Keratinocyte (primary cell): Measurements from ENCODE around the gene TUSC7. TPM values are rescaled to one million over a fixed set of nuclear protein-coding genes. Genes with fewer than 3 reads are reported as not detected.

Experiments used
- DNase-seq: peaks from one replicate; pipeline ENCODE4 v3.0.0-alpha.2; 2011; ENCODE audit warnings: low read depth, missing footprints, low spot score
- FAIRE-seq: peaks from 2 replicates; lab custom pipeline; 2011; peaks lifted over from hg19 to GRCh38; lab: Jason Lieb, UNC
- H2AFZ ChIP-seq: 2 replicates; pipeline ENCODE4 v1.6.0; 2012; ENCODE audit warnings: low read length, control low read depth, inconsistent platforms; ENCODE audit not compliant: control insufficient read depth
- H3K27ac ChIP-seq: 2 replicates; pipeline ENCODE4 v1.5.1; 2011; ENCODE audit warnings: low read length; ENCODE audit not compliant: control insufficient read depth, insufficient read depth
- H3K27me3 ChIP-seq: 3 replicates; pipeline ENCODE4 v1.6.0; 2011; ENCODE audit warnings: low read length; ENCODE audit not compliant: control insufficient read depth, insufficient read depth; ENCODE audit errors: extremely low read depth
- H3K36me3 ChIP-seq, 2 experiments: 2 replicates in 1 of 2; 3 replicates in 1 of 2; pipeline ENCODE4 v1.5.1; 2011; ENCODE audit warnings: low read length in 2 of 2, mild to moderate bottlenecking in 1 of 2; ENCODE audit not compliant: control insufficient read depth in 2 of 2, insufficient read depth in 2 of 2; ENCODE audit errors: extremely low read depth in 1 of 2
- H3K4me1 ChIP-seq: 3 replicates; pipeline ENCODE4 v1.5.1; 2011; ENCODE audit warnings: low read length; ENCODE audit not compliant: control insufficient read depth, insufficient read depth; ENCODE audit errors: extremely low read depth
- H3K4me2 ChIP-seq: 3 replicates; pipeline ENCODE4 v1.6.0; 2011; ENCODE audit warnings: low read depth, low read length; ENCODE audit not compliant: control insufficient read depth, insufficient read depth; ENCODE audit errors: extremely low read depth
- H3K4me3 ChIP-seq, 3 experiments: fragments of 200-600 bp in 1 of 3; sonication (generic) in 1 of 3; 2 replicates in 2 of 3; 3 replicates in 1 of 3; pipeline ENCODE4 v1.5.1; 2011 to 2016; ENCODE audit warnings: low read length in 3 of 3, mild to moderate bottlenecking in 3 of 3, control low read depth in 2 of 3, inconsistent platforms in 1 of 3, low read depth in 1 of 3, mixed read lengths in 1 of 3, mixed run types in 1 of 3, moderate library complexity in 1 of 3; ENCODE audit not compliant: control insufficient read depth in 2 of 3, insufficient read depth in 2 of 3; ENCODE audit errors: extremely low read depth in 1 of 3
- H3K79me2 ChIP-seq: 2 replicates; pipeline ENCODE4 v1.6.0; 2012; ENCODE audit warnings: low read length; ENCODE audit not compliant: control insufficient read depth, insufficient read depth
- H3K9ac ChIP-seq: 3 replicates; pipeline ENCODE4 v1.6.0; 2011; ENCODE audit warnings: low read length; ENCODE audit not compliant: control insufficient read depth, insufficient read depth; ENCODE audit errors: extremely low read depth
- H3K9me1 ChIP-seq: 3 replicates; pipeline ENCODE4 v1.6.0; 2011; ENCODE audit warnings: low read length; ENCODE audit not compliant: control insufficient read depth, insufficient read depth; ENCODE audit errors: extremely low read depth
- H3K9me3 ChIP-seq: 2 replicates; pipeline ENCODE4 v1.5.1; 2012; ENCODE audit warnings: low read depth, low read length; ENCODE audit not compliant: control insufficient read depth
- H4K20me1 ChIP-seq: 3 replicates; pipeline ENCODE4 v1.6.0; 2011; ENCODE audit warnings: low read length; ENCODE audit not compliant: control insufficient read depth, insufficient read depth; ENCODE audit errors: extremely low read depth
- CTCF ChIP-seq, 3 experiments: IDR thresholded peaks in 1 of 3; conservative IDR thresholded peaks in 1 of 3; optimal IDR thresholded peaks in 1 of 3; 2 replicates in 2 of 3; 3 replicates in 1 of 3; pipeline versions ENCODE3 to v1.5.1; 2011; ENCODE audit warnings: low read length in 3 of 3, mild to moderate bottlenecking in 3 of 3, moderate library complexity in 2 of 3, control low read depth in 1 of 3, inconsistent platforms in 1 of 3; ENCODE audit not compliant: insufficient read depth in 2 of 3; ENCODE audit errors: extremely low read depth in 1 of 3
- EZH2 ChIP-seq: IDR thresholded peaks from one replicate; pipeline ENCODE4 v1.6.1; 2012; ENCODE audit warnings: inconsistent platforms, mild to moderate bottlenecking, low read length, moderate library complexity
- dilution Hi-C: fragments of 300-500 bp; cut with MboI; formaldehyde crosslinking; loops from one replicate; pipeline ENCODE4 v1.7.0; 2020; ENCODE audit warnings: low sequenced_read_pairs; ENCODE audit not compliant: extremely low pct_ligation_motif_present
- polyA plus RNA-seq, 5 experiments: library from polyadenylated mRNA; depleted of rRNA in 3 of 5; stranded (reverse) in 3 of 5; stranded (forward) in 1 of 5; unstranded in 1 of 5; fragments of >200 nt; gene quantifications; 1 replicate in 1 of 5; 2 replicates in 3 of 5; 3 replicates in 1 of 5; pipeline versions ENCODE4 v1.2.1 to v1.2.3, GENCODE V29; 2011 to 2012; ENCODE audit warnings: missing spikeins in 2 of 5, low read depth in 1 of 5, low replicate concordance in 1 of 5

TUSC7 gene
- polyA plus RNA-seq, 1 donor (not counting 4 experiments of a cell fraction or from before 2014, with no cell fraction given): not detected

DNA sequence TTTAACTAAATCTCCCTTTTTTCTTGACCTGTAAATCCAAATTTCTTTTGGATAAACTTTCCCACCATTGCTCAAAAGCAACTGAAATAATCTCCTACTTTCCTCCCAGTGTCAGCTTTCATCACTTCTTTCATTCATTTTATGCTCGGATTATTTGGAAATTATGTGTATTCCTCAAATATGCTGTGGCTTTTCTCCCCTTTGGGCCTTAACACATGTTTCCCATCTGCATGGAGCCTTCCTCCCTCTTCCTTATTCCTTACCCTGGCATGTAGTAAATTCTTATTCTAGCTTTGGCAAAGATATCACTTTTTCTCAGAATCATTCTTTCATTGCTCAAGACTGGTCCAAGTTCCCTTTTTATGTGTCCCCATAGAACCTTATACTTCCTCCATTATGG, 41.8 kb upstream of the TUSC7 start:
- Histone ChIP-seq H3K79me2 (no peaks in the 10 kb centered on the region), H3K9ac (no peak overlapping the region), H4K20me1 (no peaks in the 10 kb centered on the region), H3K9me1 (no peaks in the 10 kb centered on the region), H2AFZ (no peak overlapping the region), H3K36me3 (no peaks in the 10 kb centered on the region), H3K4me1 (no peaks in the 10 kb centered on the region), H3K27me3 (no peaks in the 10 kb centered on the region), H3K4me3 (no peak overlapping the region), H3K9me3 (no peaks in the 10 kb centered on the region), H3K27ac (no peak overlapping the region), H3K4me2 (no peak overlapping the region)
- dilution Hi-C loops: no loop called here
- TF ChIP-seq CTCF (optimal IDR thresholded peaks at IDR 0.05 in 1 of 3, IDR thresholded peaks at IDR 0.05 in 1 of 3, conservative IDR thresholded peaks at IDR 0.05 in 1 of 3; ENCODE audit: extremely low read depth in 1 of 3, insufficient read depth in 2 of 3, low read length in 3 of 3) (no peak), EZH2 (no peak)
- no peak for DNase-seq
- FAIRE-seq: no peak

- Histone ChIP-seq H3K4me1 (no peaks in the 10 kb centered on the region), H4K20me1 (no peaks in the 10 kb centered on the region), H3K9me3 (no peaks in the 10 kb centered on the region), H2AFZ (no peak overlapping the region), H3K4me2 (no peak overlapping the region), H3K9me1 (no peaks in the 10 kb centered on the region), H3K9ac (no peak overlapping the region), H3K27me3 (no peaks in the 10 kb centered on the region), H3K79me2 (no peaks in the 10 kb centered on the region), H3K27ac (no peak overlapping the region), H3K36me3 (no peaks in the 10 kb centered on the region), H3K4me3 (no peak overlapping the region)
- FAIRE-seq (no peak), DNase-seq (no peak)
- dilution Hi-C loops: no loop called here
- TF ChIP-seq EZH2 (no peak), CTCF (optimal IDR thresholded peaks at IDR 0.05 in 1 of 3, IDR thresholded peaks at IDR 0.05 in 1 of 3, conservative IDR thresholded peaks at IDR 0.05 in 1 of 3; ENCODE audit: extremely low read depth in 1 of 3, insufficient read depth in 2 of 3, low read length in 3 of 3) (no peak)
Measured at GRCh38 chr3:116669576-116669975, 40.0 kb upstream of the TUSC7 start.
